Trophoblast cell (in vitro differentiated cells and primary cell): ENCODE results near the gene ZNF334.

Experiments
- DNase-seq, 2 donors: peaks; one replicate each; pipeline ENCODE4 v3.0.0-alpha.2; 2016
- H2AFZ ChIP-seq: 2 replicates; pipeline ENCODE4 v1.6.1; 2013; ENCODE audit warnings: low read length, moderate library complexity, mild to moderate bottlenecking; ENCODE audit not compliant: insufficient read depth, poor library complexity
- H2AK5ac ChIP-seq: 2 replicates; pipeline ENCODE4 v1.6.1; 2013; ENCODE audit warnings: mild to moderate bottlenecking, low read length
- H2BK120ac ChIP-seq: 2 replicates; pipeline ENCODE4 v1.6.1; 2013; ENCODE audit warnings: low read length, mild to moderate bottlenecking, moderate library complexity; ENCODE audit not compliant: insufficient read depth, poor library complexity
- H2BK12ac ChIP-seq: 2 replicates; pipeline ENCODE4 v1.6.1; 2013; ENCODE audit warnings: mild to moderate bottlenecking, low read length, moderate library complexity
- H2BK5ac ChIP-seq: 2 replicates; pipeline ENCODE4 v1.6.1; 2013; ENCODE audit warnings: low read length, low read depth, moderate library complexity, mild to moderate bottlenecking; ENCODE audit not compliant: poor library complexity
- H3K14ac ChIP-seq: 2 replicates; pipeline ENCODE4 v1.6.1; 2013; ENCODE audit warnings: mild to moderate bottlenecking, low read length
- H3K18ac ChIP-seq: 2 replicates; pipeline ENCODE4 v1.6.1; 2013; ENCODE audit warnings: mild to moderate bottlenecking, low read length
- H3K23ac ChIP-seq: 2 replicates; pipeline ENCODE4 v1.6.1; 2013; ENCODE audit warnings: low read length
- H3K27ac ChIP-seq: 2 replicates; pipeline ENCODE4 v1.5.1; 2013; ENCODE audit warnings: low read depth, mild to moderate bottlenecking, inconsistent platforms, low read length, moderate library complexity
- H3K27me3 ChIP-seq: 2 replicates; pipeline ENCODE4 v1.6.1; 2013; ENCODE audit warnings: inconsistent platforms, mild to moderate bottlenecking, low read length, moderate library complexity; ENCODE audit not compliant: insufficient read depth
- H3K36me3 ChIP-seq, 2 experiments: 1 replicate in 1 of 2; 2 replicates in 1 of 2; pipeline ENCODE4 v1.6.1; 2013; ENCODE audit warnings: low read length in 2 of 2, mild to moderate bottlenecking in 2 of 2, moderate library complexity in 1 of 2; ENCODE audit not compliant: insufficient read depth in 2 of 2, control insufficient read depth in 1 of 2
- H3K4ac ChIP-seq: 2 replicates; pipeline ENCODE4 v1.6.1; 2013; ENCODE audit warnings: low read depth, mild to moderate bottlenecking, low read length, moderate library complexity
- H3K4me1 ChIP-seq, 2 experiments: 1 replicate in 1 of 2; 2 replicates in 1 of 2; pipeline ENCODE4 v1.6.1; 2013; ENCODE audit warnings: low read length in 2 of 2, mild to moderate bottlenecking in 2 of 2, moderate library complexity in 1 of 2; ENCODE audit not compliant: insufficient read depth in 2 of 2, control insufficient read depth in 1 of 2
- H3K4me2 ChIP-seq: 2 replicates; pipeline ENCODE4 v1.6.1; 2013; ENCODE audit warnings: inconsistent platforms, mild to moderate bottlenecking, low read length, moderate library complexity
- H3K4me3 ChIP-seq: 2 replicates; pipeline ENCODE4 v1.5.1; 2013; ENCODE audit warnings: mild to moderate bottlenecking, low read depth, low read length, inconsistent platforms
- H3K79me1 ChIP-seq: one replicate; pipeline ENCODE4 v1.6.1; 2013; ENCODE audit warnings: low read length
- H3K79me2 ChIP-seq: 2 replicates; pipeline ENCODE4 v1.6.1; 2013; ENCODE audit warnings: low read length, mild to moderate bottlenecking; ENCODE audit not compliant: control insufficient read depth, insufficient read depth, poor library complexity
- H3K9ac ChIP-seq: 2 replicates; pipeline ENCODE4 v1.6.1; 2013; ENCODE audit warnings: mild to moderate bottlenecking, low read length
- H3K9me3 ChIP-seq: 2 replicates; pipeline ENCODE4 v1.6.1; 2013; ENCODE audit warnings: low read depth, mild to moderate bottlenecking, control low read depth, inconsistent platforms, low read length; ENCODE audit not compliant: insufficient read depth
- H4K12ac ChIP-seq: 2 replicates; pipeline ENCODE4 v1.6.1; 2013; ENCODE audit warnings: low read depth, mild to moderate bottlenecking, low read length, moderate library complexity
- H4K8ac ChIP-seq: 2 replicates; pipeline ENCODE4 v1.6.1; 2013; ENCODE audit warnings: low read depth, mild to moderate bottlenecking, low read length, moderate library complexity
- H4K91ac ChIP-seq: one replicate; pipeline ENCODE4 v1.6.1; 2013; ENCODE audit warnings: low read depth, mild to moderate bottlenecking, low read length, moderate library complexity
- WGBS: extraction: QIAGEN DNeasy Blood & Tissue Kit; methylation state at CpG from one replicate; pipeline ENCODE4 v1.1.7; 2013; ENCODE audit warnings: missing lambda C conversion rate; ENCODE audit not compliant: insufficient read length, insufficient coverage; ENCODE audit errors: extremely low coverage; 5-methylcytosine and 5-hydroxymethylcytosine counted together

ZNF334 gene

DNA sequence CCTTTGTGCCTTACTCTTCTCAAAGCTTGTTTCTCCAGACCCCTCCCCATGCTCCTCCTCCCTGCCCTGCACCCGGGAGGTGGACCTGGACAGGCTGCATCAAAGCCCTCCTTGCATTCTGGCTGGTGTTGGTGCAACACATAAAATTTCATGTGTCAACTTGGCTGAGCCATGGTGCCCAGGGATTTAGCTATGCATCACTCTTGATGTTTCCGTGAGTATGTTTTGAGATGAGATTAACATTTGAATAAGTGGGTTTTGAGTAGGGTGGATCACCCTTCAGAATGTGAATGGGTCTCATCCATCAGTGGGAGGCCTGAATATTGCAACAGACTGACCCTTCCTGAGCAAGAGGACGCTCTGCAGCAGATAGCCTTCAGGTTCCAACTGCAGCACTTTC is 41.5 kb upstream of the ZNF334 start:
- no peak for DNase-seq
- no CpG with 5 or more reads among the region's 3 CpGs for WGBS
- peaks cover 2% of the 10 kb centered on the region for H3K79me1 ChIP-seq
- H3K36me3 ChIP-seq, result no peaks in the 10 kb centered on the region
- H3K9ac ChIP-seq, result no peak overlapping the region
- H4K12ac ChIP-seq, result no peak overlapping the region
- H4K91ac ChIP-seq, result no peak overlapping the region
- peaks cover 5 to 6% of the 10 kb centered on the region in 2 experiments for H3K4me1 ChIP-seq
- no peak overlapping the region for H2AFZ ChIP-seq
- no peak overlapping the region for H4K8ac ChIP-seq
- no peaks in the 10 kb centered on the region for H3K27me3 ChIP-seq
- H3K4me3 ChIP-seq, result no peak overlapping the region
- H3K4me2 ChIP-seq, result no peak overlapping the region
- no peaks in the 10 kb centered on the region for H3K79me2 ChIP-seq
- H2BK5ac ChIP-seq, result no peak overlapping the region
- no peak overlapping the region for H3K4ac ChIP-seq
- no peak overlapping the region for H3K27ac ChIP-seq
- no peak overlapping the region for H2BK120ac ChIP-seq
- H3K23ac ChIP-seq, result no peak overlapping the region
- H2AK5ac ChIP-seq, result no peak overlapping the region
- H3K14ac ChIP-seq, result no peak overlapping the region
- no peak overlapping the region for H3K18ac ChIP-seq
- no peak overlapping the region for H2BK12ac ChIP-seq
- no peaks in the 10 kb centered on the region for H3K9me3 ChIP-seq

DNA sequence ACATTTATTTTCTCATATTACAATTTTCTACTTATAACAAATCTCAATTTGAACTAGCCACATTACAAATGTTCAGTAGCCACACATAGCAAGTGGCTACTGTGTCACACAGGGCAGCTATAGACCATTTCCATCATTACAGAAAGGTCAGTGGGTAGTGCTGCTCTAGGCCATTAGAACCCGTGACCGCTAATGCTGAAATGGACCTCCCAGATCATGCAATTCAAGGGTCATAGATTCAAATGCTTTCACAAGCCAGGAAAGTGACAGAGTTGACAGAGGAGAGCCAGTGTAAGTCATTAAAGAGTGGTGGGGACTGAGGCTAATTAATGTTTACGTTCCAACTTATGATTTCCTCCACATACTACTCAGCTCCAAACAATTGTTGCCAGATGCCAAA is 40.6 kb upstream of the ZNF334 start:
- Histone ChIP-seq H3K4me3 (no peak overlapping the region), H3K4me1 (peaks cover 5 to 6% of the 10 kb centered on the region in 2 experiments), H4K8ac (no peak overlapping the region), H3K23ac (no peak overlapping the region), H3K27me3 (no peaks in the 10 kb centered on the region), H3K79me1 (peaks cover 2% of the 10 kb centered on the region), H2BK120ac (no peak overlapping the region), H3K14ac (no peak overlapping the region), H2BK12ac (no peak overlapping the region), H2AFZ (no peak overlapping the region), H3K9me3 (no peaks in the 10 kb centered on the region), H3K36me3 (no peaks in the 10 kb centered on the region), H3K18ac (no peak overlapping the region), H4K12ac (no peak overlapping the region), H3K27ac (no peak overlapping the region), H2BK5ac (no peak overlapping the region), H4K91ac (no peak overlapping the region), H3K4ac (no peak overlapping the region), H3K9ac (no peak overlapping the region), H3K79me2 (no peaks in the 10 kb centered on the region), H2AK5ac (no peak overlapping the region), H3K4me2 (no peak overlapping the region)
- no peak for DNase-seq
- no CpG with 5 or more reads among the region's 3 CpGs for WGBS

- H3K18ac ChIP-seq, result no peak overlapping the region
- H3K4me2 ChIP-seq, result no peak overlapping the region
- H4K8ac ChIP-seq, result no peak overlapping the region
- H3K9ac ChIP-seq, result no peak overlapping the region
- no peak overlapping the region for H2AFZ ChIP-seq
- no peak overlapping the region for H2BK12ac ChIP-seq
- no peak overlapping the region for H3K23ac ChIP-seq
- no peak overlapping the region for H2BK5ac ChIP-seq
- H3K79me1 ChIP-seq, result peaks cover 2% of the 10 kb centered on the region
- peaks cover 5 to 6% of the 10 kb centered on the region in 2 experiments for H3K4me1 ChIP-seq
- DNase-seq, result peak in 1 of 2 donors; percentile 10
- no peaks in the 10 kb centered on the region for H3K27me3 ChIP-seq
- no peaks in the 10 kb centered on the region for H3K79me2 ChIP-seq
- no peaks in the 10 kb centered on the region for H3K36me3 ChIP-seq
- no peak overlapping the region for H3K14ac ChIP-seq
- no peak overlapping the region for H4K12ac ChIP-seq
- peak overlapping the region; percentile 17 for H3K4ac ChIP-seq
- H3K4me3 ChIP-seq, result no peak overlapping the region
- no peak overlapping the region for H2AK5ac ChIP-seq
- no peak overlapping the region for H2BK120ac ChIP-seq
- H3K9me3 ChIP-seq, result no peaks in the 10 kb centered on the region
- H3K27ac ChIP-seq, result peak overlapping the region; percentile 16
- WGBS, result no CpG with 5 or more reads among the region's 4 CpGs
- H4K91ac ChIP-seq, result no peak overlapping the region
Observed at GRCh38 chr20:46552460-46553420, 39.4 kb upstream of the ZNF334 start.

DNA sequence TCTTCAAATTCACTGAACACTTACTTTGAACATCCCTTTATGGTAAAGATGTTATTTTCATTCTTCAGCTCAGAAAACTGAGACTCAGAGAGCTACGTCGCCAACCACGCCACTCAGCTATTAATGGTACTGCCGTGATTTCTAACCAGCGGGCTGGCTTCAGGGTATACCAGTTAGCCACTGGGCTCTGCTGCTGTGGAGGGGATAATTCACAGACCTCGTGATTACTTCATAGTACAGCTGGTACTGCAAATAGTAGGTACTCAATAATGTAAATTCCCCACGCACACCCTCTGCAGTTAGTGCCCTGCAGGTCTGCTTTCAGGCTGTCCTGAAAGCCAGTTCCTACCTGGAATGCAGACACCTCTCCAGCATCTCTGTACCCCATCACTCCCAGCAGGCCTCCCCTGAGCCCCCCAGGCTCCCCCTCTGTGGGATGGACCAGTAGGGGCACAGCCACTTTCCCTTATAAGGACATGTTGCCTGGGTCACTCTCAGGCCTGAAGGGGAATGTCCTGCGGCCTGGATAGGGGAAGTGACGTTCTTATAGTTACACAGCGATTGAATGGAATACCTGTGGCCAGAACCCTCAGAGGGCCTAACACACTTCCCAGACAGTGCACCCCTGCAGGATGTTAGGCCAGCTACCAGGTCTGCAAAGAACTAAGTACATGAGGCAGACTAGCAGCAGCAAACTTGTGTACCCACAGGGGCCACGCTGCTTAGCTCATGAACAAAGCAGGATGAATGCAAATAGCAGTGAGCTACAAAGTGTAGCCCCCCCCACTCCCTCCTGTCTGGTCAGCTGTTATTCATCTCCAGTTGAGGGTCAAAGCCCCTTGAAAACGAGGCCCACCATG is 38.4 kb upstream of the ZNF334 start:
- peak in 1 of 2 donors; percentile 3 for DNase-seq
- no peaks in the 10 kb centered on the region for H3K79me2 ChIP-seq
- no peak overlapping the region for H3K4me2 ChIP-seq
- H2BK120ac ChIP-seq, result no peak overlapping the region
- WGBS, result no CpG with 5 or more reads among the region's 12 CpGs
- no peaks in the 10 kb centered on the region for H3K36me3 ChIP-seq
- H2AFZ ChIP-seq, result no peak overlapping the region
- no peak overlapping the region for H2AK5ac ChIP-seq
- no peak overlapping the region for H3K9ac ChIP-seq
- H4K12ac ChIP-seq, result no peak overlapping the region
- H3K23ac ChIP-seq, result no peak overlapping the region
- peaks cover 5 to 6% of the 10 kb centered on the region in 2 experiments for H3K4me1 ChIP-seq
- no peak overlapping the region for H3K18ac ChIP-seq
- H3K79me1 ChIP-seq, result peaks cover 2% of the 10 kb centered on the region
- no peak overlapping the region for H3K14ac ChIP-seq
- H3K4me3 ChIP-seq, result no peak overlapping the region
- H4K91ac ChIP-seq, result no peak overlapping the region
- H2BK12ac ChIP-seq, result no peak overlapping the region
- H3K9me3 ChIP-seq, result no peaks in the 10 kb centered on the region
- H3K27ac ChIP-seq, result no peak overlapping the region
- H3K4ac ChIP-seq, result no peak overlapping the region
- H4K8ac ChIP-seq, result no peak overlapping the region
- no peaks in the 10 kb centered on the region for H3K27me3 ChIP-seq
- no peak overlapping the region for H2BK5ac ChIP-seq
